ENCODE measurements around the gene BCL2L11. TPM values are rescaled to one million over a fixed set of nuclear protein-coding genes. Genes with fewer than 3 reads are reported as not detected.

Gene BCL2L11
- total and polyA plus RNA-seq, 8 donors: 2.7 to 14.9 (median 8.8) TPM

DNA sequence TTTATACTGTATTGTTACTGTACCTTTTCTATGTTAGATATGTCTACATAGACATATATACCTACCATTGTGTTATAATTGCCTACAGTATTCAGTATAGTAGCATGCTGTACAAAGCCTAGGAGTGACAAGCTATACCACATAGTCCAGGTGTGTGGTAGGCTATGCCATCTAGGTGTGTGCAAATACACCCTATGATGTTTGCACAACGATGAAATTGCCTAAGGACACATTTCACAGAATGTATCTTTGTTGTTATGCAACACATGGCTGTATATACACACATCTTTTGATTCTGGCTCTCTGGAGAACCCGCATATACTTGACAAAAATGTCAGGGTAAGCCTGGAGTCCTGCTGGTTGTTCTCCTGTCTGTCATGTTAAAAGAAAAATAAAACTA lies 85.1 kb downstream of the BCL2L11 start:
- Histone ChIP-seq H3K27me3 (no peaks in the 10 kb centered on the region), H3K4me3 (no peak overlapping the region), H3K36me3 (no peaks in the 10 kb centered on the region), H3K9me3 (no peaks in the 10 kb centered on the region), H3K4me1 (no peaks in the 10 kb centered on the region), H3K27ac (no peak overlapping the region)
- 64 to 70% methylated on average over 2 of the region's 2 CpGs for WGBS, 2 donors
- intact Hi-C loops (cut with DNase I): no loop called here
- FAIRE-seq: no peak
- ATAC-seq: no peak
- TF ChIP-seq CTCF (IDR thresholded peaks at IDR 0.05): no peak
- no peak for DNase-seq

DNA sequence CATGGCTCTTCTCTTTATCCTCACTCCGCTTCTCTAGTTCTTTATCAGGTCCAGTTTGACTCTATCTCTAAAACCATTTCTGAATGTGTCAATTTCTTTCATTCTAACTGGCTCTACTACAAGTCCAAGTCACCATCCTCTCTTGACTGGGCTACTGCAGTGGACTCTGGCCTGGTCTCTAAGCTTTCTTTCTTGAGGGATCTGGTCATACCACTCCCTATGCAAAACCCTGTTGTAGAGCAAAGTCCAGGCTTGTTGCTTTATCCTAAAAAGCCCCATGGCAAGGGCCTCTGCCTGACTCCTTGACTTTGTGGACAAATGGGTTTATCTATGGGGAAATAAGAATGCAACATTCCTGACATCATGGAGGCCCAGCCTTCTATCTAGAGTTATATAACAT lies 87.1 kb downstream of the BCL2L11 start:
- H3K36me3 ChIP-seq: no peaks in the 10 kb centered on the region
- H3K27ac ChIP-seq: no peak overlapping the region
- no peaks in the 10 kb centered on the region for H3K4me1 ChIP-seq
- TF ChIP-seq CTCF (IDR thresholded peaks at IDR 0.05): no peak
- 94 to 95% methylated on average over 1 of the region's 1 CpG for whole genome bisulfite sequencing, 2 donors
- no peaks in the 10 kb centered on the region for H3K9me3 ChIP-seq
- intact Hi-C loops (cut with DNase I): no loop called here
- FAIRE-seq: no peak
- no peak for ATAC-seq
- no peaks in the 10 kb centered on the region for H3K27me3 ChIP-seq
- DNase-seq: no peak
- no peak overlapping the region for H3K4me3 ChIP-seq

- Histone ChIP-seq H3K4me3 (no peak overlapping the region), H3K27me3 (no peaks in the 10 kb centered on the region), H3K27ac (no peak overlapping the region), H3K9me3 (no peaks in the 10 kb centered on the region), H3K4me1 (no peaks in the 10 kb centered on the region), H3K36me3 (no peaks in the 10 kb centered on the region)
- no peak for TF ChIP-seq CTCF (IDR thresholded peaks at IDR 0.05)
- intact Hi-C loops (cut with DNase I): no loop called here
- WGBS, 2 donors: 84 to 86% methylated on average over 1 of the region's 1 CpG
- FAIRE-seq (no peak), DNase-seq (no peak), ATAC-seq (no peak)
These were observed 87.9 kb downstream of the BCL2L11 start for GRCh38 chr2:111208639-111209038.

- FAIRE-seq: no peak
- no peaks in the 10 kb centered on the region for H3K9me3 ChIP-seq
- ATAC-seq: peak in 2 of 4 donors; percentile 14 to 65
- no peak overlapping the region for H3K27ac ChIP-seq
- no peak for DNase-seq
- 86 to 89% methylated on average over 1 of the region's 1 CpG for WGBS, 2 donors
- H3K36me3 ChIP-seq: no peaks in the 10 kb centered on the region
- no peaks in the 10 kb centered on the region for H3K4me1 ChIP-seq
- intact Hi-C loops (cut with DNase I): no loop called here
- H3K4me3 ChIP-seq: no peak overlapping the region
- H3K27me3 ChIP-seq: no peaks in the 10 kb centered on the region
- TF ChIP-seq CTCF (IDR thresholded peaks at IDR 0.05): no peak
These were observed 88.4 kb downstream of the BCL2L11 start for GRCh38 chr2:111209045-111209514.

DNA sequence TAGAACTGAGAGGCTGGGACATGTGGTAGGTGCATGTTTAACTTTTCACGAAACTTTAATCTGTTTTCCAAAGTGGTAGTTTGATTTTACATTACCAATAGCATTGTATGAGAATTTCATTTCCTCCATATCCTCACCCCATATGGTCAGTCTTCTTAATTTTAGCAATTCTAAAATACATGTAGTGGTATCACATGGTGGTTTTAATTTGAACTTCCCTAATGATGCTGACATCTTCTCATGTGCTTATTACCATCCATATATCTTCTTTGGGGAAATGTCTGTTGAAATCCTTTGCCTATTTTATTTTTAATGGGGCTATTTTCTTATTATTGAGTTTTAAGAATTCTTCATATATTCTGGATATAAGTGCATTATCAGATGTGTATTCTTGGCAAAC lies 89.3 kb downstream of the BCL2L11 start:
- intact Hi-C loops (cut with DNase I): no loop called here
- 91 to 100% methylated on average over 1 of the region's 1 CpG for WGBS, 2 donors
- H3K4me1 ChIP-seq: no peaks in the 10 kb centered on the region
- H3K4me3 ChIP-seq: no peak overlapping the region
- H3K27ac ChIP-seq: no peak overlapping the region
- TF ChIP-seq CTCF (IDR thresholded peaks at IDR 0.05): no peak
- H3K9me3 ChIP-seq: no peaks in the 10 kb centered on the region
- FAIRE-seq (no peak), DNase-seq (no peak), ATAC-seq (no peak)
- no peaks in the 10 kb centered on the region for H3K27me3 ChIP-seq
- no peaks in the 10 kb centered on the region for H3K36me3 ChIP-seq

Data from pancreas (tissue), 10 donors.